ENCODE results near the gene ZNF641. TPM values are rescaled to one million over a fixed set of nuclear protein-coding genes. Genes with fewer than 3 reads are reported as not detected.

ZNF641 gene
- total and polyA plus RNA-seq, 2 of the 13 experiments (the other 11 are each of a cell fraction or from before 2014, with no cell fraction given), result 4.4 to 6.6 TPM

GRCh38 chr12:48307269-48307668 is 43.5 kb downstream of the ZNF641 start (continued):
- TF ChIP-seq, protein P1, sequence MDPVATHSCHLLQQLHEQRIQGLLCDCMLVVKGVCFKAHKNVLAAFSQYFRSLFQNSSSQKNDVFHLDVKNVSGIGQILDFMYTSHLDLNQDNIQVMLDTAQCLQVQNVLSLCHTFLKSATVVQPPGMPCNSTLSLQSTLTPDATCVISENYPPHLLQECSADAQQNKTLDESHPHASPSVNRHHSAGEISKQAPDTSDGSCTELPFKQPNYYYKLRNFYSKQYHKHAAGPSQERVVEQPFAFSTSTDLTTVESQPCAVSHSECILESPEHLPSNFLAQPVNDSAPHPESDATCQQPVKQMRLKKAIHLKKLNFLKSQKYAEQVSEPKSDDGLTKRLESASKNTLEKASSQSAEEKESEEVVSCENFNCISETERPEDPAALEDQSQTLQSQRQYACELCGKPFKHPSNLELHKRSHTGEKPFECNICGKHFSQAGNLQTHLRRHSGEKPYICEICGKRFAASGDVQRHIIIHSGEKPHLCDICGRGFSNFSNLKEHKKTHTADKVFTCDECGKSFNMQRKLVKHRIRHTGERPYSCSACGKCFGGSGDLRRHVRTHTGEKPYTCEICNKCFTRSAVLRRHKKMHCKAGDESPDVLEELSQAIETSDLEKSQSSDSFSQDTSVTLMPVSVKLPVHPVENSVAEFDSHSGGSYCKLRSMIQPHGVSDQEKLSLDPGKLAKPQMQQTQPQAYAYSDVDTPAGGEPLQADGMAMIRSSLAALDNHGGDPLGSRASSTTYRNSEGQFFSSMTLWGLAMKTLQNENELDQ (CRISPR knock-in tag; IDR thresholded peaks at IDR 0.05; ENCODE audit: borderline replicate concordance), result no peak

GRCh38 chr12:48305190-48305589 is 45.5 kb downstream of the ZNF641 start:
- Histone ChIP-seq H2AFZ (ENCODE audit: low read length) (no peak overlapping the region), H3K27me3 (ENCODE audit: control insufficient read depth in 1 of 2, insufficient read depth in 2 of 2, low read length in 2 of 2) (peaks cover 2 to 15% of the 10 kb centered on the region in 2 experiments; a peak in 3 of 5 replicates), H3K27ac (ENCODE audit: extremely low read length, insufficient read depth, low read length) (no peak overlapping the region), H3K4me3 (replicated peaks in 1 of 3; ENCODE audit: insufficient read depth in 1 of 3, low read depth in 2 of 3, low read length in 3 of 3) (no peak overlapping the region), H3K36me3 (replicated peaks in 1 of 2; ENCODE audit: control insufficient read depth in 1 of 2, insufficient read depth in 2 of 2, low read length in 2 of 2) (no peaks in the 10 kb centered on the region), H3K9me3 (ENCODE audit: low read length) (no peaks in the 10 kb centered on the region), H3K9ac (ENCODE audit: insufficient read depth, low read depth, low read length) (no peak overlapping the region), H3K4me1 (ENCODE audit: insufficient read depth, low read length) (no peaks in the 10 kb centered on the region), H4K20me1 (ENCODE audit: insufficient read depth, low read length) (no peaks in the 10 kb centered on the region), H3K79me2 (ENCODE audit: insufficient read depth, low read length) (no peaks in the 10 kb centered on the region), H3K4me2 (ENCODE audit: low read depth, low read length) (no peak overlapping the region)
- FAIRE-seq (no peak), DNase-seq (ENCODE audit: low spot score) (no peak), ATAC-seq (no peak)
- 6% methylated on average over 2 of the region's 2 CpGs for WGBS (ENCODE audit: low lambda C conversion rate)
- CTCF ChIA-PET (ENCODE audit: low intra/inter-chr PET ratio, low total read pairs), result no interaction called here
- POLR2A ChIA-PET, result no interaction called here
- no TSS peak for BruUV-seq (replicated peaks)
- in situ Hi-C loops (cut with HindIII; ENCODE audit: extremely low pct_ligation_motif_present, low pct_unique_long_range_greater_than_20kb) (no loop called here), intact Hi-C loops (cut with micrococcal nuclease; ENCODE audit: unreplicated experiment) (no loop called here)
- TF ChIP-seq, protein P2, sequence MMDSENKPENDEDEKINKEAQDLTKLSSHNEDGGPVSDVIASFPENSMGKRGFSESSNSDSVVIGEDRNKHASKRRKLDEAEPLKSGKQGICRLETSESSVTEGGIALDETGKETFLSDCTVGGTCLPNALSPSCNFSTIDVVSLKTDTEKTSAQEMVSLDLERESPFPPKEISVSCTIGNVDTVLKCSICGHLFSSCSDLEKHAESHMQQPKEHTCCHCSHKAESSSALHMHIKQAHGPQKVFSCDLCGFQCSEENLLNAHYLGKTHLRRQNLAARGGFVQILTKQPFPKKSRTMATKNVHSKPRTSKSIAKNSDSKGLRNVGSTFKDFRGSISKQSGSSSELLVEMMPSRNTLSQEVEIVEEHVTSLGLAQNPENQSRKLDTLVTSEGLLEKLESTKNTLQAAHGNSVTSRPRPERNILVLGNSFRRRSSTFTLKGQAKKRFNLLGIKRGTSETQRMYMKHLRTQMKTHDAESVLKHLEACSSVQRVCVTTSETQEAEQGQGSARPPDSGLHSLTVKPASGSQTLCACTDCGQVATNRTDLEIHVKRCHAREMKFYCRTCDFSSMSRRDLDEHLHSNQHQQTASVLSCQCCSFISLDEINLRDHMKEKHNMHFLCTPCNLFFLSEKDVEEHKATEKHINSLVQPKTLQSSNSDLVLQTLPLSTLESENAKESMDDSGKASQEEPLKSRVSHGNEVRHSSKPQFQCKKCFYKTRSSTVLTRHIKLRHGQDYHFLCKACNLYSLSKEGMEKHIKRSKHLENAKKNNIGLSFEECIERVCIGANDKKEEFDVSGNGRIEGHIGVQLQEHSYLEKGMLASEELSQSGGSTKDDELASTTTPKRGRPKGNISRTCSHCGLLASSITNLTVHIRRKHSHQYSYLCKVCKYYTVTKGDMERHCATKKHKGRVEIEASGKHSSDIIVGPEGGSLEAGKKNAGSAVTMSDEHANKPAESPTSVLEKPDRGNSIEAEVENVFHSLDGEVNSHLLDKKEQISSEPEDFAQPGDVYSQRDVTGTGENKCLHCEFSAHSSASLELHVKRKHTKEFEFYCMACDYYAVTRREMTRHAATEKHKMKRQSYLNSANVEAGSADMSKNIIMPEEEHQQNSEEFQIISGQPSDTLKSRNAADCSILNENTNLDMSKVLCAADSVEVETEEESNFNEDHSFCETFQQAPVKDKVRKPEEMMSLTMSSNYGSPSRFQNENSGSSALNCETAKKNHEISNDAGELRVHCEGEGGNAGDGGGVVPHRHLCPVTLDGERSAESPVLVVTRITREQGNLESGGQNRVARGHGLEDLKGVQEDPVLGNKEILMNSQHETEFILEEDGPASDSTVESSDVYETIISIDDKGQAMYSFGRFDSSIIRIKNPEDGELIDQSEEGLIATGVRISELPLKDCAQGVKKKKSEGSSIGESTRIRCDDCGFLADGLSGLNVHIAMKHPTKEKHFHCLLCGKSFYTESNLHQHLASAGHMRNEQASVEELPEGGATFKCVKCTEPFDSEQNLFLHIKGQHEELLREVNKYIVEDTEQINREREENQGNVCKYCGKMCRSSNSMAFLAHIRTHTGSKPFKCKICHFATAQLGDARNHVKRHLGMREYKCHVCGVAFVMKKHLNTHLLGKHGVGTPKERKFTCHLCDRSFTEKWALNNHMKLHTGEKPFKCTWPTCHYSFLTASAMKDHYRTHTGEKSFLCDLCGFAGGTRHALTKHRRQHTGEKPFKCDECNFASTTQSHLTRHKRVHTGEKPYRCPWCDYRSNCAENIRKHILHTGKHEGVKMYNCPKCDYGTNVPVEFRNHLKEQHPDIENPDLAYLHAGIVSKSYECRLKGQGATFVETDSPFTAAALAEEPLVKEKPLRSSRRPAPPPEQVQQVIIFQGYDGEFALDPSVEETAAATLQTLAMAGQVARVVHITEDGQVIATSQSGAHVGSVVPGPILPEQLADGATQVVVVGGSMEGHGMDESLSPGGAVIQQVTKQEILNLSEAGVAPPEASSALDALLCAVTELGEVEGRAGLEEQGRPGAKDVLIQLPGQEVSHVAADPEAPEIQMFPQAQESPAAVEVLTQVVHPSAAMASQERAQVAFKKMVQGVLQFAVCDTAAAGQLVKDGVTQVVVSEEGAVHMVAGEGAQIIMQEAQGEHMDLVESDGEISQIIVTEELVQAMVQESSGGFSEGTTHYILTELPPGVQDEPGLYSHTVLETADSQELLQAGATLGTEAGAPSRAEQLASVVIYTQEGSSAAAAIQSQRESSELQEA (CRISPR knock-in tag; IDR thresholded peaks at IDR 0.05; ENCODE audit: not compliant biosample characterization), result no peak
- TF ChIP-seq SRSF9 (IDR thresholded peaks at IDR 0.05; ENCODE audit: borderline replicate concordance, insufficient read depth, low read depth, low read length, poor library complexity, severe bottlenecking) (no peak), ATM (IDR thresholded peaks at IDR 0.05; ENCODE audit: borderline replicate concordance) (no peak), HOXA9 (CRISPR knock-in tag; IDR thresholded peaks at IDR 0.05; ENCODE audit: borderline replicate concordance) (no peak), GFI1 (CRISPR knock-in tag; IDR thresholded peaks at IDR 0.05; ENCODE audit: borderline replicate concordance) (no peak), SAFB2 (CRISPR knock-in tag; IDR thresholded peaks at IDR 0.05; ENCODE audit: borderline replicate concordance, low read depth) (no peak), DR1 (CRISPR knock-in tag; IDR thresholded peaks at IDR 0.05) (no peak)

Measured in HepG2 (cell line).